GM23338 (cell line): Measurements from ENCODE around the gene DNAJC12. TPM values are rescaled to one million over a fixed set of nuclear protein-coding genes. Genes with fewer than 3 reads are reported as not detected.

ENCODE experiments used
- ATAC-seq: fragments of 200-7000 bp; cut with Tn5 transposase; 3 replicates; pipeline ENCODE4 v1.9.1; 2020
- DNase-seq: peaks from one replicate; pipeline ENCODE4 v3.0.0-alpha.2; 2015; ENCODE audit warnings: low spot score
- H2AFZ ChIP-seq: fragments of 200-600 bp; sonication (generic); 2 replicates; pipeline ENCODE4 v1.8.0; 2016; ENCODE audit warnings: antibody characterized with exemption, mild to moderate bottlenecking, moderate library complexity
- H3F3A ChIP-seq: fragments of 200-600 bp; sonication (generic); replicated peaks from 2 replicates; pipeline ENCODE4 v1.8.0; 2017; ENCODE audit warnings: antibody characterized with exemption, mixed run types, low read depth
- H3K27ac ChIP-seq: fragments of 200-600 bp; sonication (generic); 2 replicates; pipeline ENCODE4 v1.6.1; 2016; ENCODE audit warnings: low read depth
- H3K27me3 ChIP-seq: fragments of 200-600 bp; sonication (generic); 2 replicates; pipeline ENCODE4 v1.8.0; 2016; ENCODE audit warnings: mild to moderate bottlenecking, mixed run types, moderate library complexity; ENCODE audit not compliant: insufficient read depth
- H3K36me3 ChIP-seq: fragments of 200-600 bp; sonication (generic); 2 replicates; pipeline ENCODE4 v1.8.0; 2016; ENCODE audit warnings: mild to moderate bottlenecking; ENCODE audit not compliant: insufficient read depth
- H3K4me1 ChIP-seq: fragments of 200-600 bp; sonication (generic); 2 replicates; pipeline ENCODE4 v1.8.0; 2016; ENCODE audit warnings: mild to moderate bottlenecking, moderate library complexity; ENCODE audit not compliant: insufficient read depth
- H3K4me2 ChIP-seq: fragments of 200-600 bp; sonication (generic); 2 replicates; pipeline ENCODE4 v1.7.1; 2017; ENCODE audit warnings: mixed run types
- H3K4me3 ChIP-seq: fragments of 200-600 bp; sonication (generic); 2 replicates; pipeline ENCODE4 v1.6.1; 2016; ENCODE audit warnings: mixed run types
- H3K79me2 ChIP-seq: fragments of 200-600 bp; sonication (generic); replicated peaks from 2 replicates; pipeline ENCODE4 v1.8.0; 2017; ENCODE audit warnings: mild to moderate bottlenecking; ENCODE audit not compliant: insufficient read depth
- H3K9me2 ChIP-seq: fragments of 200-600 bp; sonication (generic); 2 replicates; pipeline ENCODE4 v1.8.0; 2017; ENCODE audit not compliant: insufficient read depth
- H4K20me1 ChIP-seq: fragments of 200-600 bp; sonication (generic); replicated peaks from 2 replicates; pipeline ENCODE4 v1.8.0; 2017; ENCODE audit warnings: mild to moderate bottlenecking; ENCODE audit not compliant: insufficient read depth
- H3K27ac Mint-ChIP-seq: 2 replicates; pipeline ENCODE4 v1.8.0; 2020; ENCODE audit warnings: inconsistent platforms, mild to moderate bottlenecking, moderate library complexity, mixed read lengths
- H3K27me3 Mint-ChIP-seq: 3 replicates; pipeline ENCODE4 v1.8.0; 2022; ENCODE audit warnings: low read depth, mild to moderate bottlenecking, moderate library complexity, mixed read lengths, inconsistent platforms; ENCODE audit not compliant: insufficient read depth, poor library complexity
- H3K36me3 Mint-ChIP-seq: 3 replicates; pipeline ENCODE4 v1.8.0; 2021; ENCODE audit warnings: low read depth, mild to moderate bottlenecking, inconsistent platforms, moderate library complexity, mixed read lengths
- H3K4me1 Mint-ChIP-seq: 3 replicates; pipeline ENCODE4 v1.8.0; 2020; ENCODE audit warnings: mild to moderate bottlenecking, inconsistent platforms, mixed read lengths
- H3K4me3 Mint-ChIP-seq: 3 replicates; pipeline ENCODE4 v1.8.0; 2021; ENCODE audit warnings: moderate library complexity, mild to moderate bottlenecking, inconsistent platforms, mixed read lengths
- H3K9me3 Mint-ChIP-seq: 3 replicates; pipeline ENCODE4 v1.8.0; 2020; ENCODE audit warnings: moderate library complexity, mild to moderate bottlenecking, inconsistent platforms, mixed read lengths
- CREB1 ChIP-seq: fragments of 250-450 bp; sonication (Bioruptor Pico); IDR thresholded peaks from 2 replicates; pipeline ENCODE4 v1.5.0; 2020; ENCODE audit warnings: low read depth, mild to moderate bottlenecking, moderate library complexity
- EZH2 ChIP-seq: fragments of 200-600 bp; sonication (generic); IDR thresholded peaks from one replicate; pipeline ENCODE4 v1.8.0; 2017; ENCODE audit warnings: antibody characterized with exemption, mild to moderate bottlenecking, low read depth; ENCODE audit not compliant: unreplicated experiment
- EZH2phosphoT487 ChIP-seq: fragments of 200-600 bp; sonication (generic); IDR thresholded peaks from one replicate; pipeline ENCODE4 v1.8.1; 2018; ENCODE audit warnings: antibody characterized with exemption; ENCODE audit not compliant: unreplicated experiment
- JUNB ChIP-seq: IDR thresholded peaks from one replicate; pipeline ENCODE4 v1.6.1; 2016; ENCODE audit warnings: antibody characterized with exemption; ENCODE audit not compliant: unreplicated experiment
- NANOG ChIP-seq: IDR thresholded peaks from 2 replicates; pipeline ENCODE4 v1.6.1; 2016; ENCODE audit warnings: antibody characterized with exemption, borderline replicate concordance
- POLR2AphosphoS5 ChIP-seq: IDR thresholded peaks from 2 replicates; pipeline ENCODE4 v1.6.1; 2016; ENCODE audit warnings: antibody characterized with exemption, low read depth
- STAT1 ChIP-seq: IDR thresholded peaks from one replicate; pipeline ENCODE4 v1.6.1; 2016; ENCODE audit warnings: antibody characterized with exemption; ENCODE audit not compliant: unreplicated experiment
- ZNF114 ChIP-seq: fragments of 250-450 bp; sonication (Bioruptor Pico); IDR thresholded peaks from 2 replicates; pipeline ENCODE4 v1.5.0; 2020; ENCODE audit warnings: mild to moderate bottlenecking, moderate library complexity
- ZNF331 ChIP-seq: fragments of 250-450 bp; sonication (Bioruptor Pico); IDR thresholded peaks from 2 replicates; pipeline ENCODE4 v1.5.0; 2020; ENCODE audit warnings: low read depth, mild to moderate bottlenecking, moderate library complexity
- polyA plus RNA-seq: library from polyadenylated mRNA; unstranded; fragments of >200 nt; fragmentation: Nextera tagmentation; extraction: Ambion mirVana; gene quantifications from 2 replicates; pipeline ENCODE4 v1.2.1, GENCODE V29; 2016
- total RNA-seq: library from RNA; depleted of rRNA; stranded (reverse); fragments of >200 nt; shearing (Covaris generic); gene quantifications from 2 replicates; pipeline ENCODE4 v1.2.3, GENCODE V29; 2014
- TF ChIP-seq, protein P1 (sequence below), 2 experiments: fragments of 200-600 bp in 1 of 2; sonication (generic) in 1 of 2; conservative IDR thresholded peaks; 2 replicates each; pipeline versions ENCODE4 v1.5.1 to v1.6.1; 2016 to 2017; ENCODE audit warnings: antibody characterized with exemption in 2 of 2, low read depth in 2 of 2, mild to moderate bottlenecking in 2 of 2, moderate library complexity in 1 of 2
- TF ChIP-seq, protein P2 (sequence below): IDR thresholded peaks from 2 replicates; pipeline ENCODE4 v1.6.1; 2016; ENCODE audit warnings: antibody characterized with exemption
- TF ChIP-seq, protein P3 (sequence below): IDR thresholded peaks from one replicate; pipeline ENCODE4 v1.6.1; 2018; ENCODE audit warnings: antibody characterized with exemption; ENCODE audit not compliant: unreplicated experiment

The DNAJC12 gene
- total and polyA plus RNA-seq, 2 experiments from 2014 or later: 2.2 to 4.5 TPM

DNA sequence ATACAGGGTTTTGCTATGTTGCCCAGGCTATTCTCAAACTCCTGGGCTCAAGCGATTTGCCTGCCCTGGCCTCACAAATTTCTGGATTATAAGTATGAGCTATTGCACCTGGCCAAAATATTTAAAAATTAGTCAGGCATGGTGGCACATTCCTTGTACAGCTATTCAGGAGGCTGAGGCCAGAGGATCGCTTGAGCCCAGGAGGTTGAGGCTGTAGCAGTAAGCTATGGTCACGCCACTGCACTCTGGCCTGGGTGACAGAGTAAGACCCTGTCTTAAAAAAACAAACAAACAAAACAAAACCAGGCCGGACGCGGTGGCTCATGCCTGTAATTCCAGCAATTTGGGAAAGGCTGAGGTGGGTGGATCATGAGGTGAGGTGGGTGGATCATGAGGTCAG is 32.0 kb upstream of the DNAJC12 start (continued):
- TF ChIP-seq, protein P1, sequence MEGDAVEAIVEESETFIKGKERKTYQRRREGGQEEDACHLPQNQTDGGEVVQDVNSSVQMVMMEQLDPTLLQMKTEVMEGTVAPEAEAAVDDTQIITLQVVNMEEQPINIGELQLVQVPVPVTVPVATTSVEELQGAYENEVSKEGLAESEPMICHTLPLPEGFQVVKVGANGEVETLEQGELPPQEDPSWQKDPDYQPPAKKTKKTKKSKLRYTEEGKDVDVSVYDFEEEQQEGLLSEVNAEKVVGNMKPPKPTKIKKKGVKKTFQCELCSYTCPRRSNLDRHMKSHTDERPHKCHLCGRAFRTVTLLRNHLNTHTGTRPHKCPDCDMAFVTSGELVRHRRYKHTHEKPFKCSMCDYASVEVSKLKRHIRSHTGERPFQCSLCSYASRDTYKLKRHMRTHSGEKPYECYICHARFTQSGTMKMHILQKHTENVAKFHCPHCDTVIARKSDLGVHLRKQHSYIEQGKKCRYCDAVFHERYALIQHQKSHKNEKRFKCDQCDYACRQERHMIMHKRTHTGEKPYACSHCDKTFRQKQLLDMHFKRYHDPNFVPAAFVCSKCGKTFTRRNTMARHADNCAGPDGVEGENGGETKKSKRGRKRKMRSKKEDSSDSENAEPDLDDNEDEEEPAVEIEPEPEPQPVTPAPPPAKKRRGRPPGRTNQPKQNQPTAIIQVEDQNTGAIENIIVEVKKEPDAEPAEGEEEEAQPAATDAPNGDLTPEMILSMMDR (conservative IDR thresholded peaks at IDR 0.05; ENCODE audit: low read depth in 2 of 2): no peak
- TF ChIP-seq EZH2phosphoT487 (no peak), ZNF331 (CRISPR knock-in tag) (no peak), POLR2AphosphoS5 (no peak), STAT1 (no peak)

GRCh38 chr10:67868132-67868531 is 30.1 kb upstream of the DNAJC12 start:
- H3K4me1 ChIP-seq: peaks cover 16% of the 10 kb centered on the region
- Mint-ChIP-seq H3K36me3 (no peaks in the 10 kb centered on the region), H3K27me3 (peaks cover 4% of the 10 kb centered on the region), H3K4me3 (no peak overlapping the region), H3K27ac (no peak overlapping the region), H3K4me1 (peaks cover 8% of the 10 kb centered on the region), H3K9me3 (no peaks in the 10 kb centered on the region)
- no peak for ATAC-seq
- H3K36me3 ChIP-seq: no peaks in the 10 kb centered on the region
- no peak overlapping the region for H2AFZ ChIP-seq
- no peak overlapping the region for H3K4me3 ChIP-seq
- H3K79me2 ChIP-seq: no peaks in the 10 kb centered on the region
- H4K20me1 ChIP-seq: no peaks in the 10 kb centered on the region
- no peaks in the 10 kb centered on the region for H3K9me2 ChIP-seq
- no peak overlapping the region for H3K27ac ChIP-seq
- no peaks in the 10 kb centered on the region for H3K27me3 ChIP-seq
- H3K4me2 ChIP-seq: no peak overlapping the region
- no peak for DNase-seq
- peaks cover 2% of the 10 kb centered on the region; the same call in 1 of the 2 replicates for H3F3A ChIP-seq
- no peak for TF ChIP-seq EZH2
- no peak for TF ChIP-seq POLR2AphosphoS5
- TF ChIP-seq, protein P2, sequence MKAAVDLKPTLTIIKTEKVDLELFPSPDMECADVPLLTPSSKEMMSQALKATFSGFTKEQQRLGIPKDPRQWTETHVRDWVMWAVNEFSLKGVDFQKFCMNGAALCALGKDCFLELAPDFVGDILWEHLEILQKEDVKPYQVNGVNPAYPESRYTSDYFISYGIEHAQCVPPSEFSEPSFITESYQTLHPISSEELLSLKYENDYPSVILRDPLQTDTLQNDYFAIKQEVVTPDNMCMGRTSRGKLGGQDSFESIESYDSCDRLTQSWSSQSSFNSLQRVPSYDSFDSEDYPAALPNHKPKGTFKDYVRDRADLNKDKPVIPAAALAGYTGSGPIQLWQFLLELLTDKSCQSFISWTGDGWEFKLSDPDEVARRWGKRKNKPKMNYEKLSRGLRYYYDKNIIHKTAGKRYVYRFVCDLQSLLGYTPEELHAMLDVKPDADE: no peak
- no peak for TF ChIP-seq STAT1
- TF ChIP-seq, protein P1 (conservative IDR thresholded peaks at IDR 0.05; ENCODE audit: low read depth in 2 of 2): no peak
- TF ChIP-seq, protein P3, sequence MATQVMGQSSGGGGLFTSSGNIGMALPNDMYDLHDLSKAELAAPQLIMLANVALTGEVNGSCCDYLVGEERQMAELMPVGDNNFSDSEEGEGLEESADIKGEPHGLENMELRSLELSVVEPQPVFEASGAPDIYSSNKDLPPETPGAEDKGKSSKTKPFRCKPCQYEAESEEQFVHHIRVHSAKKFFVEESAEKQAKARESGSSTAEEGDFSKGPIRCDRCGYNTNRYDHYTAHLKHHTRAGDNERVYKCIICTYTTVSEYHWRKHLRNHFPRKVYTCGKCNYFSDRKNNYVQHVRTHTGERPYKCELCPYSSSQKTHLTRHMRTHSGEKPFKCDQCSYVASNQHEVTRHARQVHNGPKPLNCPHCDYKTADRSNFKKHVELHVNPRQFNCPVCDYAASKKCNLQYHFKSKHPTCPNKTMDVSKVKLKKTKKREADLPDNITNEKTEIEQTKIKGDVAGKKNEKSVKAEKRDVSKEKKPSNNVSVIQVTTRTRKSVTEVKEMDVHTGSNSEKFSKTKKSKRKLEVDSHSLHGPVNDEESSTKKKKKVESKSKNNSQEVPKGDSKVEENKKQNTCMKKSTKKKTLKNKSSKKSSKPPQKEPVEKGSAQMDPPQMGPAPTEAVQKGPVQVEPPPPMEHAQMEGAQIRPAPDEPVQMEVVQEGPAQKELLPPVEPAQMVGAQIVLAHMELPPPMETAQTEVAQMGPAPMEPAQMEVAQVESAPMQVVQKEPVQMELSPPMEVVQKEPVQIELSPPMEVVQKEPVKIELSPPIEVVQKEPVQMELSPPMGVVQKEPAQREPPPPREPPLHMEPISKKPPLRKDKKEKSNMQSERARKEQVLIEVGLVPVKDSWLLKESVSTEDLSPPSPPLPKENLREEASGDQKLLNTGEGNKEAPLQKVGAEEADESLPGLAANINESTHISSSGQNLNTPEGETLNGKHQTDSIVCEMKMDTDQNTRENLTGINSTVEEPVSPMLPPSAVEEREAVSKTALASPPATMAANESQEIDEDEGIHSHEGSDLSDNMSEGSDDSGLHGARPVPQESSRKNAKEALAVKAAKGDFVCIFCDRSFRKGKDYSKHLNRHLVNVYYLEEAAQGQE: no peak
- no peak for TF ChIP-seq JUNB
- TF ChIP-seq ZNF331 (CRISPR knock-in tag): no peak
- TF ChIP-seq NANOG: no peak
- TF ChIP-seq ZNF114 (CRISPR knock-in tag): no peak
- TF ChIP-seq EZH2phosphoT487: no peak
- TF ChIP-seq CREB1: no peak
